DMS153 treated with DMSO at 0.1 percent for 48 hours (cell line): Measurements from ENCODE around the gene GDI2.
"Not testable (repeated sequence)": the region's sequence is repeated elsewhere in the genome, so short reads cannot be mapped to it uniquely, and the experiment has no call there.

ENCODE experiments used
- DNase-seq: peaks from one replicate; lab custom pipeline; 2025; ENCODE audit not compliant: unreplicated experiment; lab: John Stamatoyannopoulos, UW

The GDI2 gene

DNA sequence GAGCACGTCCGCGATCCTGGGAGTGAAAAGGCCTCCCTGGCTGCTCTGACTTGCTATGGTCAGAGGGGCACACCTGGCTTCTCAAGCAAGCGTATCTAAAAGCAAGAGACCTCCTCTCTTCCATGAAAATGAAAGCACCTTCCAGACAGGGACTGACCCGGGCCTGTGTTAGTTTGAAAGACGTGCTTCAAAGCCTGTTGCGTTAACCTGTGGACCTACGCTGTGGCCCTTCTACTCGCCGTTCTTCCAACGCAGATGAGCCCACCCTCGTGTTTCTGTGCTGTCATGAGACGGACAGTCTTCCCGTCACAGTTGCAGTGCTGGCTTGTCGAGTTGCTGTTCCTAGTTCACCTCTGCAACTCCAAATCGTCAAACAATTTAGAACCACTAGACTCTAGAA, 15.5 kb upstream of the GDI2 start:
- no peak for DNase-seq

DNA sequence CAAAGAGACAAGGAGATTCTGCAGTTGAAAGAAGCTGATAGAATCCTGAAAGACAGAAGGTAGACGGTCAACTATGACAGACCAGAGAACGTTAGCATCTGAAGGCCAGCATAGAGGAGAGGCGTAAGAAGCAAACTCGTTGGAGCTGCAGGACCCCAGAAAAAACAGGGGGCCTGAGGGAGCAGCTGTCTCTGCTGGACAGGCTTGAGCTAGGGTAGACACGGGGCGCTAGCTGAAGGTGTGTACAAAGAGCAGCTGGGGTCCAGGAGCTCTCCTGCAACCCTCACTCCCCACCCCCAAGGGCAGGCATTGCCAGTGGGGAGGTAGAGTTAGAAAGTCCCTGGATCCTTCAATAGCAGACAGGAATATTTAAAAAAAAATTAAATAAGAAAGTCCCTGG, 14.6 kb upstream of the GDI2 start:
- DNase-seq = no peak

DNA sequence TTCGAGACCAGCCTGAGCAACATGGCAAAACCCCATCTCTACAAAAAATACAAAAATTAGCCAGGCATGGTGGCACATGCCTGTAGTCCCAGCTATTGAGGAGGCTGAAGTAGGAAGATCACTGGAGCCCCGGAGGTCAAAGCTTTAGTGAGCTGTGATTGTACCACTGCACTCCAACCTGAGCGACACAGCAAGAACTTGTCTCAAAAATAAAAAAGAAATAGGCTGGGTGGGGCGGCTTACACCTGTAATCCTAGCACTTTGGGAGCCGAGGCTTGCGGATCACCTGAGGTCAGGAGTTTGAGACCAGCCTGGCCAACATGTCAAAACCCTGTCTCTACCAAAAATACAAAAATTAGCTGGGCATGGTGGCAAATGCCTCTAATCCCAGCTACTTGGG, 13.3 kb upstream of the GDI2 start:
- DNase-seq = not testable (repeated sequence)

DNA sequence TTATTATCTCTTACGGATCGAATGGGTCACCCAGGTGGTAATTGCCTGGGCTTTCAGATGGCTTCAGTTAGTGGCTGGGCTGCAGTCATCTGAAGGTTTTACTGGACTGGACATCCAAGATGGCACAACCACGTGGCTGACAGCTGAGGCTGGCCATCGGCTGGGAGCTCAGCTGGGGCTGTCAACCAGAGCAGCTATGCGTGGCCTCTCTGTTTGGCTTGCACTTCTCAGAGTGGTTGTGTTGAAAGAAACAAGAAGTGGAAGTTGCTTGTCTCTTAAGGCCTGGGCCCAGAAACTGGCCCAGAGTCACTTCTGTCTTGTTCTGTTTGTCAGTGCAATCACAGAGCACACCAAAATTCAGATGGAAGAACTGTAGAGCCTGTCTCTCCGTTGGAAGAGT, 5.7 kb upstream of the GDI2 start:
- no peak for DNase-seq

DNA sequence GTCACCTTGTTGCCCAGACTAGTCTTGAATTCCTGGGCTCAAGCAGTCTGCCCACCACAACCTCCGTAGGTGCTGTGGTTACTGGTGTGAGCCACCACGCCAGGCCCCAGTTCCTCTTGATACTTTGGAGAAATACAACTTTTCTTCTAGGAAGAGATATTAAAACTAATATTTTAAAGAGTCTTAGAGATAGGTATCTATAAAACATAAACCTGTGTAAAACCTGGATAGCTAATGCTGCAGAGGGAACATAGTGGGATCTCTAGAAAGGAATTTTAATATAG, 4.8 kb upstream of the GDI2 start:
- no peak for DNase-seq

DNA sequence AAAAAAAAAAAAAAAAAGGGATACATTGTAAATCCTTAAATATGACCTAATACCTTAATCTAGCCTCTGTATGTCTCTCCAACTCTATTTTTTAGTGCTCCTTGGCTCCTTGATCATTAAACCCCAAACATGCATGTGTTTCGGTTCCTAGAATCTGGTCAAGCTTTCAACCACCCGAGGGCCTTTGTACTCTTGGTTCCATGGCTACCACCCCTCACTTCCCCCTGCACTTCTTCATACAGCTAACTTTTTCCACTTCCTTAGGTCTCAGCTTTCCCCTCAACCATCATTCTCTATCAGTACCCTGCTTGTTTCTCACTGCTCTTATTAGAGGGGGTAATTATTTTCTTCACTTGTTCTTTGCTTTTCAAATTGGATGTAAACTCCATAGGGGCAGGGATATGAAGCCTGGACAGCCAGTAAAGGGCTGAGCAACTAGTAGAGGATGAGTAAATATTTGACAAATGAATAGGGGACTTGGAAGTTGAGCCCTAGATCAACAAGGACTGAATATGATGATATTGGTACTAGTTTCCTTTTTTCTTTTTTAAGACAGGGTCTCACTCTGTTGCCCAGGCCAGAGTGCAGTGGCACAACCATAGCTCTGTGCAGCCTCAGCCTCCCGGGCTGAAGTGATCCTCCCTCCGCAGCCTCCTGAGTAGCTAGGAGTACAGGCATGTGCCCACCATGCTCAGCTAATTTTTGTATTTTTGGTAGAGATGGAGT, 4.3 kb upstream of the GDI2 start:
- no peak for DNase-seq

DNA sequence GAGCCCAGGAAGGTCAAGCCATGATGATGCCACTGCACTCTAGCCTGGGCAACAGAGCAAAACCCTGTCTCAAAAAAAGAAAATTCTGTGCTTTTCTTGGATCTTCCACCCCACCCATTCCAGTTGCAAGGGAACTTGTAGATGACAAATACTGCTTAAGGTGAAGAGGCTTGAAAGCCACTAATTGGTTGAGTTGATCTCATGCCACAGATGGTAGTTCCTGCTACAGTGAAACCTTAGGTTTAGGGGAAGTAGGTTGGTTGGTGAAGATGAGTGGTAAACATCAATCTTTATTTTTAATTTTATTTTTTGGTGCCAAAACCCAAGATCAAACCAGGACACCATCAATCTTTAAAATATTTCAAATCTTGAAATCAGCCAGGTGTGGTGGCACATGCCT, 2.9 kb upstream of the GDI2 start:
- no peak for DNase-seq

DNA sequence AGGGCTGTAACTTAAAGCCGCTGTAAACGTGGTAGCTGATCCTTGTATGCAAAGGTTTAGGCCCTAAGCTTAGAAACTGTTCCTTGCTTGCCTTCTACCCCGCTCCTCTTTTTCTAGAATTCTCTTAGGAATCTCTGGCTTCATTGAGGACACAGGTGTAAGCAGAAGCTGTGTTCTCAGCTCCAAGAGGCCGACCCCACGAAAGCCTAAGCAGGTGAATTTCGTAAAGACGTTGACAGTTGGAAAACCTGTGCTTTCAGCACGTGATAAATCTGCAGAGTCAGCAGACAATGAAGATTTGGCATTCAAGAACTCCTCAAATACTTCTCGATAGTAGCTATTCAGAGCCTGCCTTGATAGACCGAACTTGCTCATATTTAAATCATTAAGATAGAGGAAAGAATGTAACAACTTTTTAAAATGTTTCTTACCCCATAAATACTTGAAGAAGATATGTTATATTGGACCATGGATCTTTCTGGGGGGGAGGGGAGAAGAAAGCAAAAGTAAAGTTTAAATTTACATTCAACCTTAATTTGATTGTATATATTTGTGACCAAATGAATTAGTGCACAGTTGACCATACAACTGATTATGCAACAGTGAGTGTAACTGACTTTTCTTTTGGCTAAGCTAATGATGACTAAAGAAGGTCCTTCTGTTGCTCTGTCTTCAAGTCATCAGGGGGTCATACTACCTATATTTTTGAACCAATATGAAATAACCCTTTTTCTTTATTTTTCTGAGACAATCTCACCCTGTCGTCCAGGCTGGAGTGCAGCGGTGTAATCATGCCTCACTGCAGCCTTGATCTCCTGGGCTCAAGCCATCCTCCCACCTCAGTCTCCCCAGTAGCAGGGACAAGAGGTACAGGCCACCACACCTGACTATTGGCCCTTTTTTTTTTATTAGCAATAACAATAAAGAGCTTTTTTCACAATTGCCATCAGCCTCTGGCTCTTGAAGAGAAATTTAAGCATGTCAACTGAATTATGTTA, 1.2 kb upstream of the GDI2 start:
- DNase-seq = no peak

DNA sequence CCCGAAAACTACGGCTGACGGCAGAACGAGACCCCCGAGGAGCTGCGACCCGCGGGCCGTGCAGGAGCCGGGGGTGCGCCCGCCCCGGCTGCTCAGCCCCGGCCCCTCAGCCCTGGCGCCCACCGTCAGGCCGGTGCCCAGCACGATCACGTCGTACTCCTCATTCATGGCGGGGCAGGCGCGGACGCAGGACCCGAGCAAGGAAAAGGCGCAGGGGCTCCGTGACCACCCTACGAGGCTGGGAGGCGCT, 218 bp downstream of the GDI2 start:
- DNase-seq = no peak

DNA sequence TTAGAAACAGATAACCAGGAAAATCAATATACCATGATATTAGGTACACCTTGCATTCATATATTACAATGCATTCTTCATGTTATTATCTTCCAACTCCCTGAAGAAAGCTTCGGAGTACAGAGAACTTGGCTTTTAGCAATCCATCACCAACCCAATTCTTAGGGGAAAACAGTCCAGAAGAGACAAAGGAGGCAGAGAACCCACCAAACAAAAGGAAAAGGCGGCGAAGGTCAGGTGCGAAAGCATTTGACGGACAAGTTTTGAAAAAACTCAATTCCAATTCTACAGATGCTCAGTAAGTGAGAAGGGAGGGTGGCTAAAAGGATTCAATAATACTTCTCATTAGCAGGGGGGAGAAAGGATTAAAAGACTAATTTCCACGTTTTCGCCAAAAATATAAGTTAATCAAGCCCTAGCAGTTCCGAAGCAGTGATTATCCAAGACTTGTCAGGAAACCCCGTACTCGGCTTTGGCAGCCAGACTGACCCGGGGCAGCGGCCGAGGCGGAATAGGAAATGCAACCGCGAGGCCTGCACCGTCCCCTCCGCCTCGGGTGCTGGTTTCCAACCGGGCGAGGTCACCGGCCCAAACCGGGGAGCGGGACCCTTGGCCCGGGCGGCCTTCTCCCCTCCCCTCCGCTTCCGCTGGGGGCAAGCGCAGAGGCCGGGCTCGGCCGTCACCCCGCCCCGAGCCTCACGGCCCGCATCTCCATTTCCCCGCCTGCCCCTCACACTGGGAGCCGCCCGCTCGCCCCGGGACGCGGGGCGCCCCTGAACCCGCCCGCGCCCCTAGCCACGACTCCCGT, 747 bp downstream of the GDI2 start:
- no peak for DNase-seq

DNA sequence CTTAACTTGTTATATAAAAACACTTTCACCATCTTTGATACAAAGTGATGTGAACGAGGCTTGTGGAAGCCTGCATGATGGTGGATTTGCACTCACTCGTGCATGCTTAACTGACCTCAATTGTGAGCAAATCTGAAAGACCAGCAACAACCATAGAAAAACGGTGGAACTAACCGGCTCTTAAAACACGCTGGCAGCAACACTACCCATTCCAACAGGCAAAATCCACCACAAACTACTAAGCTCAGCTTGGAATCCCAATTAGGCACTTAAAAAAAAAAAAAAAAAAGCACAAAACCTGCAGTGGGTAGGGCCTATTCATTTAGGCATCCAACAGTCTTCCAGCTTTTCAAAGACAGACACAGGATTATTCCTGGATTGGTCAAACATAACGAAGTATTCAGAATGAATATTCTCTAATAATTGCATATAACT, 1.8 kb downstream of the GDI2 start:
- DNase-seq = no peak

DNA sequence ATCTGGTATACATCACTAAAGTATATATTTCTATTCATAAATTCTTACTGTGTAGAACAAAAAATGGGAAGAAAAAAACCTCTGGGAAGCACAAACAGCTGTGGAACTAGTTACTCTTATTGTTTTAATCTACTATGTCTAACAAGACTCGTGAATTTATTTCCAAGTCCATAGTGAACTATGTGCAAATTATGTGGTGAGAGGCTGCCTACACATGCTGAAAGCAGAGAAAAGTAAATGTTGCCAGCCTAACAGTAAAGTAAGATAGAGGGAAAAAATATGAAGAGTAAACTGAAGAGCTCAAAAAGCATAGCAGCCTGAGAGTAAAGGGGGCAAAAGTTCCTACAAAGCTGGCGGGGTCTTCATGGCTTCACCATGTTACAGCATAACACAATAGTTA, 3.0 kb downstream of the GDI2 start:
- DNase-seq = no peak

DNA sequence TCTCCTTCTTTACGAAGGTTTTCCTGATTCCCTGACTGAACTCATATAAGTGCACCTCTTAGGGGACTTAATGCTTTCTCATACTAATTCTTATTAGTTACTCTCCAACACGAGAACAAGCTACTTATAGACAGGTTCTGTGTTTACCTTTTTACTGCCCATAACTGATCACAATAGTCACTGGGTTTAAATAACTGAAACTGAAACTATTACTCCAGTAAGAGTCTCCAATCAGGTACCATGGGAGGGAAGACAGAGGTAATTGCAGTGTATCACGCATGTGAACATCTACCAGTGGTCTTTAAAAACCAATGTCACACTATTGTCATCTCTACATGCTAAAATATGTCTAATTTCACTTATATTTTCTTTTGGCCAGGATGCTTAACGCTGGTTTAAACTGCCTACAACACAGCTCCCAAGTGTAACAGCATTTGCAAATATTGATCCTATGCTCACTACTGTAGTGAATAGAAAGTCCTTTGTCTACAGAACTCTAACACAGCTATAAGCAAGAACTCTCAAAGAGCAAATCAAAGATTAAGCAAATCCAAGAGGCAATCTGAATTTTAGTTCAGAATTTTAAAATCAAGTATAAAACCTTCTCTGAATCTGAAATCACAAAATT, 3.6 kb downstream of the GDI2 start:
- no peak for DNase-seq

DNA sequence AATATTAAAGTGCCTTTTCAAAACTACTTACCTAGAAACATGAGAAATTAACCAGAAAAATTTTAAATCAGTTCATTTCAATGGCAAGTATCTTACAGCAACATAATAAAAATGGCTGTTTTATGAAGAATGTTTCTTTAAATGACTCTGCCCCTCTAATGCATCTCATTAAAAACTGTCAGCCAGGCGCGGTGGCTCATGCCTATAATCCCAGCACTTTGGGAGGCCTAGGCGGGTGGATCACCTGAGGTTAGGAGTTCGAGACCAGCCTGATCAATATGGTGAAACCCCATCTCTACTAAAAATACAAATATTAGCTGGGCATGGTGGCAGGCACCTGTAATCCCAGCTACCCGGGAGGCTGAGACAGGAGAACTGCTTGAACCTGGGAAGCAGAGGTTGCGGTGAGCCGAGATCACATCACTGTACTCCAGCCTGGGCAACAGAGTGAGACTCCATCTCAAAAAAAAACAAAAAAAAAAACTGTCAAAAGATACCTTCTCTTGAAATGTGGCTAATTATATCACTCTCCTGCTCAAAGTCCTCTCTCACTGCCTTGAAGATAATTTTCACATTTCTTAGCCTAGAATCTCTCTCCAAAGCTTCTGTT, 4.3 kb downstream of the GDI2 start:
- not testable (repeated sequence) for DNase-seq

DNA sequence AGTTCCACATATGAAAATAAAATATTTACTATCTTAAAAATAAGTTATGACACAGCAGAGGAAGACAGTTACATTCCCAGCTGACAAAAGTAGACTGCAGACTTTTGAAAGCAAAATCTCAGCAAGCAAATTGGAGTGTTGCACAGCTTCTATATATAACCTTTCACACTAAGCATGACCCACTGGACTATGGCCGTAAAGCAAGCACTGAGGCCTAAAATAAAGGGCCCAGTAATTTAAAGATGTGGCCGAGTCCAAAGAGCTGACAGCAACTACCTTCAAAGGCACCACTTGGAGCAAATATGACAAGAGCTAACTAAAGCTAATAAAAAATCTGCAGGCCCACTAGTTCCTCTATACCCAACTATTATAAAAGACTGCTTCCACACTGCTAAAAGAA, 6.5 kb downstream of the GDI2 start:
- no peak for DNase-seq

DNA sequence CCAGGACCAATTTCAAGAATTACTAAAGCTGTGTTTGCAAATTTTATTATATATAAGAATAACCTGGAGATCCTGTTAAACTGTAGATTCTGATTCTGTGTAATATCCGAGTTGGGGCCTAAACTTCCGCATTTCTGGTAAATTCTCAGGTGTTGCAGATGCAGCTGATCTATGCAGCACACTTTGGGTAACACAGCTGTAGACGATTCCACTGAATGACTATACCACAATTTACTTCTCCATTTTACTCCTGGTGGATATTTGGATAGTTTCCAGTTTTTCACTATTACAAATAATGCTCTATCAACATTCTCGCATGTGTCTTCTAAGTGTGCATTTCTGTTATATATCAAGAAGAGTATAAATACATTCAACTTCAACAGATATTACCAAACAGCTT, 7.5 kb downstream of the GDI2 start:
- DNase-seq = no peak

DNA sequence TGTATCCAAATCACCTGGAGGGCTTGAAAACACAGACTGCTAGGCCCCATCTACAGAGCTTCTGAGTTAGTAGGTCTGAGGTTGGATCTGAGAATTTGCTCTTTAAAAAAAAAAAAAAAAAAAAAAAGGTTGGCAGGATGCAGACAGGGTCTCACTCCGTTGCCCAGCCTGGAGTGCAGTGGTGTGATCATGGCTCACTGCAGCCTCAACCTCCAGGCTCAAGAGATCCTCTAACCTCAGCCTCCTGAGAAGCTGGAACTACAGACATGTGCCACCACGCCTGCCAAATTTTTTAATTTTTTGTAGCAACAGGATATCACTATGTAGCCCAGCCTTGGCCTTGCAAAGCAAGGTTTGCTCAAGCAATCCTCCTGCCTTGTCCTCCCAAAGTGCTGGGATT, 8.0 kb downstream of the GDI2 start:
- DNase-seq = no peak

DNA sequence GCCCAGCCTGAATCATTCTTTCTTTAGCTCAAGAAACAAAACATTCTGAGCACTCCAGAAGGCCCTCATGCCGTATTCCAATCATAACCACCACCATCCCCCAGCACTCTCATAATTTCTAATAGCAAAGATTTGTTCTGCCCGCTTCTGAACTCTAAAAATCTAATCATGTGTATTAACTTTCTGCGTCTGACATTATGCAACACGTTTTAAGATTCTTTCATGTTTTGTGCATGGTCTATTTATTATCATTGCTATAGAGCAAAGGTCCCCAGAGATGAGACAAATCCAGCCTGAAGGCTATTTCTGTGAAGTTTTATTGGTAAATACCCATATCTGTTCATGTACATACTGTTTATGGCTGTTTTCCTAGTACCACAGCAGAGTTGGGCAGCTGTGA, 8.8 kb downstream of the GDI2 start:
- no peak for DNase-seq

DNA sequence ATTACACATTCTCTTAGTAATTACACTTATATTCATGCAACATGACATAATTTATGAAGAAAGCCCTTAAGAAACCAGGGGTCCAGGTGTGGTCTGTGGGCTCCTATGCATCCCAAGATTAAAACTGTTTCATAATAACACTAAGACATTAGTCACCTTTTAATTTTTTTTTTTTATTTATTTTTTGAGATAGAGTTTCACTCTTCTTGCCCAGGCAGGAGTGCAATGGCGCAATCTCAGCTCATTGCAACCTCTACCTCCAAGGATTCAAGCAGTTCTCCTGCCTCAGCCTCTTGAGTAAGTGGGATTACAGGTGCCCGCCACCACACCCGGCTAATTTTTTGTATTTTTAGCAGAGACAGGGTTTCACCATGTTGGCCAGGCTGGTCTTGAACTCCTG, 12.5 kb downstream of the GDI2 start:
- no peak for DNase-seq

DNA sequence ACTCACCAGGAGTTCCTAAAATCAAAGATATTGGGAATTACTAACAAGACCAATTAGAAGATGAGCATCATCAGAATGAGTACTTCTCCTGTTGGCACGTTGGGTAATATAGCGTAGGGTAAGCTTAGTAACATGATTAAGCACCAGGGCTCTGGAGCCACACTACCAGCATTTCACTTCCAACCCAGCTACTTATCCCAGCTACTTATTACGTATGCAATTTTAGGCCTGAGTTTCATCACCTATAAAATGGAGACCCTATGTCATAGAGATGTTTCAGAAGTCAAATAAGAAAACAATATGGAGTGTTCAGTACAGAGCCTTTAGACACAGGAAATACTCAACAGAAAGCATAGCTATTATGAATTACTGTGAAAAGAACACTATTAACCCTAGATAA, 19.0 kb downstream of the GDI2 start:
- DNase-seq = no peak

DNA sequence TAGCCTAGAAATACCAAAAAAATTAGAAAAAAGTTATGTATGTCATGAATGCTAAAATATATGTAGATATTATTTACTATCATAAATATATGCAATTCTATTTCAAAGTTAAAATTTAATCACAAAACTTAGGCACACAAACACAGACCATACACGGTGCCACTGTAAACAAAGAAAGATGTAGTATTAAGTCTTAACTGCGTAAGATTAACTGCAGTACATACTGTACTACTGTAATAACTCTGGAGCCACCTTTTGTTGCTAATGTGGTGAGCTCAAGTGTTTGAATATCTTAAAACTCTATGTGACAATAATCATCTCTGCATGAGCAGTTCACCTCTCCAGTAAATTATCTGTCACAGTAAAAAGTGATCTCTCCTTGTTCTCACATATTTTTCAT, 23.6 kb downstream of the GDI2 start:
- DNase-seq = no peak
